GM21825 (cell line): Measurements from ENCODE around the gene LGALS9C.
"Not testable (repeated sequence)": the region's sequence is repeated elsewhere in the genome, so short reads cannot be mapped to it uniquely, and the experiment has no call there.

Source experiments
- ATAC-seq: cut with Tn5 transposase; IDR thresholded peaks from one replicate; pipeline ENCODE4 v1.9.1; 2021; ENCODE audit warnings: mild to moderate bottlenecking, moderate library complexity; ENCODE audit not compliant: unreplicated experiment

Gene LGALS9C

GRCh38 chr17:18476508-18477308 lies at the start of gene LGALS9C:
TSS of gene LGALS9C (plus strand) at chr17:18476789. CDS start at chr17:18476855, 66 bp downstream.
- ATAC-seq, result peak; percentile 69

GRCh38 chr17:18432206-18432605 lies 44.4 kb upstream of the LGALS9C start:
- ATAC-seq, result not testable (repeated sequence)

GRCh38 chr17:18439465-18439870 lies 37.1 kb upstream of the LGALS9C start:
- not testable (repeated sequence) for ATAC-seq

GRCh38 chr17:18442093-18442492 lies 34.5 kb upstream of the LGALS9C start:
- ATAC-seq, result not testable (repeated sequence)

- not testable (repeated sequence) for ATAC-seq
Measured at GRCh38 chr17:18442532-18442931, 34.1 kb upstream of the LGALS9C start.

- ATAC-seq, result not testable (repeated sequence)
Measured at GRCh38 chr17:18447476-18448205, 28.9 kb upstream of the LGALS9C start.

- not testable (repeated sequence) for ATAC-seq
Measured at GRCh38 chr17:18448311-18448710, 28.3 kb upstream of the LGALS9C start.

GRCh38 chr17:18449833-18450232 lies 26.8 kb upstream of the LGALS9C start:
- not testable (repeated sequence) for ATAC-seq

- not testable (repeated sequence) for ATAC-seq
Measured at GRCh38 chr17:18450998-18451397, 25.6 kb upstream of the LGALS9C start.

- not testable (repeated sequence) for ATAC-seq
Measured at GRCh38 chr17:18451969-18452368, 24.6 kb upstream of the LGALS9C start.

GRCh38 chr17:18459035-18459434 lies 17.6 kb upstream of the LGALS9C start:
- ATAC-seq, result not testable (repeated sequence)

- not testable (repeated sequence) for ATAC-seq
Measured at GRCh38 chr17:18463831-18464502, 12.6 kb upstream of the LGALS9C start.

- ATAC-seq, result not testable (repeated sequence)
Measured at GRCh38 chr17:18466250-18466983, 10.2 kb upstream of the LGALS9C start.

GRCh38 chr17:18467001-18467400 lies 9.6 kb upstream of the LGALS9C start:
- not testable (repeated sequence) for ATAC-seq

- not testable (repeated sequence) for ATAC-seq
Measured at GRCh38 chr17:18468472-18469171, 8.0 kb upstream of the LGALS9C start.

- ATAC-seq, result not testable (repeated sequence)
Measured at GRCh38 chr17:18469837-18470236, 6.8 kb upstream of the LGALS9C start.

- ATAC-seq, result not testable (repeated sequence)
Measured at GRCh38 chr17:18470345-18470930, 6.2 kb upstream of the LGALS9C start.

- not testable (repeated sequence) for ATAC-seq
Measured at GRCh38 chr17:18473967-18474366, 2.6 kb upstream of the LGALS9C start.

GRCh38 chr17:18474754-18475153 lies 1.8 kb upstream of the LGALS9C start:
- not testable (repeated sequence) for ATAC-seq
